ENCODE measurements around the gene AP1M1.

The AP1M1 gene

DNA sequence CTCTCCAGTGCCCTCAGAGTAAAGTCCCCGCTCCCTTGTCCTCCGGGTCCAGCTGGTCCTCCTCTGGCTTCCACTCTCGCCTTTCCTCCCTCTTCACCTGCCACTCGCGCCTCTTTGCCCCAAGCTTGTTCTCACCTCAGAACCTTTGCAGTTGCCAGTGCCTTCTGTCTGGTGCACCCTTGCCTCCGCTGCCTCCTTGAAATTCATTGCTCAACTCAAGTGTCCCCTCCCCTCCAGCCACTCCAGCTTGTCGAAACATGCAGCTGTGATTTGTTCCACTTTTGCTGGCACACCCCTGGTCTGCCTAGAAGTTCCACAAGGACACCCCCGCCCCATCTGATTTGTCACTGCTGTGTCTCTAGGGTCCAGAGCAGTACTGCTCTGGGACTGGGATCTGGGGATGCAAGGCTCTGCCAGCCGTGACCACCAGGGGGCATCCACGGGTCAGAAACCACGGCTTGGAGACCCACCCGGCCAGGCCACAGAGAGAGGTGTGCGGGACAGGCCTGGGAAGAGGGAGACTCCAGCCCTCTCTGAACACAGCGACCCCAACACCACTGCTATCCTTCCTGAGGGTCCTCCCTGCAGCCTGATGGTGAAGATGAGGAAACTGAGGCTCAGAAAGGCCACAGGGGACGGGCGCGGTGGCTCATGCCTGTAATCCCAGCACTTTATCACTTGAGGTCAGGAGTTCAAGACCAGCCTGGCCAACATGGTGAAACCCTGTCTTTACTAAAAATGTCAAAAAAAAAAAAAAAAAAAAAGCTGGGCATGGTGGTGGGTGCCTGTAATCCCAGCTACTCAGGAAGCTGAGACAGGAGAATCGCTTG is 49.9 kb downstream of the AP1M1 start:
- H3K4me3 ChIP-seq (ENCODE audit: low read depth, low read length) = no peak overlapping the region
- TF ChIP-seq, protein P1, sequence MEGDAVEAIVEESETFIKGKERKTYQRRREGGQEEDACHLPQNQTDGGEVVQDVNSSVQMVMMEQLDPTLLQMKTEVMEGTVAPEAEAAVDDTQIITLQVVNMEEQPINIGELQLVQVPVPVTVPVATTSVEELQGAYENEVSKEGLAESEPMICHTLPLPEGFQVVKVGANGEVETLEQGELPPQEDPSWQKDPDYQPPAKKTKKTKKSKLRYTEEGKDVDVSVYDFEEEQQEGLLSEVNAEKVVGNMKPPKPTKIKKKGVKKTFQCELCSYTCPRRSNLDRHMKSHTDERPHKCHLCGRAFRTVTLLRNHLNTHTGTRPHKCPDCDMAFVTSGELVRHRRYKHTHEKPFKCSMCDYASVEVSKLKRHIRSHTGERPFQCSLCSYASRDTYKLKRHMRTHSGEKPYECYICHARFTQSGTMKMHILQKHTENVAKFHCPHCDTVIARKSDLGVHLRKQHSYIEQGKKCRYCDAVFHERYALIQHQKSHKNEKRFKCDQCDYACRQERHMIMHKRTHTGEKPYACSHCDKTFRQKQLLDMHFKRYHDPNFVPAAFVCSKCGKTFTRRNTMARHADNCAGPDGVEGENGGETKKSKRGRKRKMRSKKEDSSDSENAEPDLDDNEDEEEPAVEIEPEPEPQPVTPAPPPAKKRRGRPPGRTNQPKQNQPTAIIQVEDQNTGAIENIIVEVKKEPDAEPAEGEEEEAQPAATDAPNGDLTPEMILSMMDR (IDR thresholded peaks at IDR 0.05; ENCODE audit: borderline replicate concordance, insufficient read depth, low read depth, low read length) = peak; percentile 96

DNA sequence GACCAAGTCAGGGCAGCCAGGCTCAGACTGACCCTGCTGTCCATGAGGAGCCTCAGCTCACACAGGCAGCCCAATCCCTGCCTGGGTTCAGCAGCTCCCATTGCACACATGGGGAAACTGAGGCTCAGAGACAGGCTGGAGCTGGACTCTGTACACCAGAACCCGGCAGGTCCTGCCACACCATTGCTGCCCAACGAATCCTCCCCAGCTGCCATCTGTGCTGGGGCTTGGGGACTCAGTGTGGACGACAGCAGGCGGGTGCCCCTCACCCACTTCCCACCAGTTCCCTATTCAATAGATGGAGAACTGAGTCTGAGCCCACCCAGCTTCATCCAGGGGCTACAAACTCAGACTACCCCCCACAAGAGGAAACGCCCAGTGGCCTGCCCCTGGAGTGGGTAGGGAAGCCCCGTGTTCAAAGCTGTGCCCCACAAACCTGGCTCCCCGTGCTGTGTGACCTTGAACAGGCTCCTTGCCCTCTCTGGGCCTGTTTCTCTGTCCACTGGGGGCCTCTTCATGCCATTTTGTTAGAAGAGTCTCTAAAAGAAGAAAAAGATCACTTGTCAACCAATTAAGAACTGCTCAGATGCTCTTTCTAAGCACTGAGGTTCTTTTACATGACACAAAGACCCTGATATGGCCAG is 50.8 kb downstream of the AP1M1 start:
- TF ChIP-seq, protein P1 (IDR thresholded peaks at IDR 0.05; ENCODE audit: borderline replicate concordance, insufficient read depth, low read depth, low read length) = no peak
- H3K4me3 ChIP-seq (ENCODE audit: low read depth, low read length) = no peak overlapping the region

DNA sequence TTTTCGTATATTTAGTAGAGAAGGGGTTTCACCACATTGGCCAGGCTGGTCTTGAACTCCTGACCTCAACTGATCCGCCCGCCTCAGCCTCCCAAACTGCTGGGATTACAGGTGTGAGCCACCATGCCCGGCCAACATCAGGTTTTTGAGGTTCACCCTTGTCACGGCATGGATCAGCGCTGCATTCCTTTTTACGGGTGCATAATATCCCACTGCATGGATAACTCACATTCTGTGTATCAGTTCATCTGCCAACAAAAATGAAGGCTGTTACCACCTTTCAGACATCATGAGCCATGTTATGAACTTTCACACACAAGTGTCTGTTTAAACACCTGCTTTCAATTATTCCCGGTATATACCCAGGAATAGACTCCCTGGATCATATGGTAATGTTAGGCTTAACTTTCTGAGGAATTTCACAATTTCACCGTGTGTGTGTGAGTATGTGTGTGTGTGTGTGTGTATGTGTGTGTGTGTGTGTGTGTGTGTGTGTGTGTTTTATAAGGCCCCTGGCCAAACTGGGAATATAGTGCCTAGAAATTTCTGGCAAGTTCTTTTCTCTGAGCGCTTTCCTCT is 52.2 kb downstream of the AP1M1 start:
- H3K4me3 ChIP-seq (ENCODE audit: low read depth, low read length) = no peak overlapping the region
- TF ChIP-seq, protein P1 (IDR thresholded peaks at IDR 0.05; ENCODE audit: borderline replicate concordance, insufficient read depth, low read depth, low read length) = no peak

DNA sequence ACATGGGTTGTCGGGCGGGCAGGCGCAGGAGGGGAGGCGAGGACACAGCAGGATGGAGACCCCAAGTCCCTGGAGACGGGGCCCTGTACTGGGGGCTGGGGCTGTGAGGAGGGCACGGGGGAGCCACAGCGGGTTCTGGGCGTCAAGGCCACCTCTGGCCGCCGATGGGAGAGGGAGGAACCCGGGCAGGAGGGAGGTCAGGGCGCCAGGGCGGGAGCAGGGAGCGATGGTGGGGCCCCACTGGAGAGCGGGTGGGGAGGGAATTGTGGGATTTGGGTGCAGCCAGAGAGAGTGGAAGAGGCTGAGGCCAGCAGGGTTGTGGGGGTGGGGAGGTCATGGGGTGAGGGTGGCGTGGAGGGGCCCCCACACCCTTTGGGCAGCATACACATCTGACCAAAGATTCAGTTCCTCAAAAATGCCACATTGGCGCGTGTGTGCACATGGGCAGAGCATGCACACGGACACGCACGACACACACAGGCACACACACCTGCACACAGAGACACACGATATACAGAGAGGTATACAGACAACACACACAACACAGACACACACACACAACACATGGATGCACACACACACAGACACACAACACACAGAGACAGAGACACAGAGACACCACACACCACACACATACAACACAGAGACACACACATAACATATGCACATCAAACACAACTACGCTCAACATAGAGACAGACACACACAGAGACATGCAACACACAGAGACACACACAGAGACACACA is 54.9 kb downstream of the AP1M1 start:
- H3K4me3 ChIP-seq (ENCODE audit: low read depth, low read length) = no peak overlapping the region

DNA sequence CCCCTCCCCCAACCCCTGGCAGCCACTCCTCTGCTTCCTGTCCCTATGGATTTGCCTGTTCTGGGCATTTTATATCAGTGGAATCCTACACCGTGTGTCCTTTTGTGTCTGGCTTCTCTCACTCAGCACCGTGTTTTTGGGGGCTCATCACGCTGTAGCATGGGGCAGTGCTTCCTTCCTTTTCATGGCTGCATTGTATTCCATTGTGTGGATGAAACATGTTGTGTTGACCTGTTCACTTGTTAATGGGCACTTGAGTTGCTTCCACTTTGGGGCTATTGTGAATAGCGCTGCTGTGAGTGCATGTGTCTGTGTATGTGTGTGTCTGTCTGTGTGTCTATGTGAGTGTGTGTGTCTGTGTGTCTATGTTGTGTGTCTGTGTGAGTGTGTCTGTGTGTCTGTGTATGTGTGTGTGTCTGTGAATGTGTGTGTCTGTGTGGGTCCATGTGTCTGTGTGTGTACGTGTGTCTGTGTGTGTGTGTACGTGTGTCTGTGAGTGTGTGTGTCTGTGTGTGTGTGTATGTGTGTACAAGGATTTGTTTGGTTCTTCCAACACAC is 57.2 kb downstream of the AP1M1 start:
- TF ChIP-seq, protein P1 (IDR thresholded peaks at IDR 0.05; ENCODE audit: borderline replicate concordance, insufficient read depth, low read depth, low read length) = no peak
- no peak overlapping the region for H3K4me3 ChIP-seq (ENCODE audit: low read depth, low read length)

More for the DNA sequence above, 54.9 kb downstream of the AP1M1 start:
- TF ChIP-seq, protein P1 (IDR thresholded peaks at IDR 0.05; ENCODE audit: borderline replicate concordance, insufficient read depth, low read depth, low read length) = no peak

DNA sequence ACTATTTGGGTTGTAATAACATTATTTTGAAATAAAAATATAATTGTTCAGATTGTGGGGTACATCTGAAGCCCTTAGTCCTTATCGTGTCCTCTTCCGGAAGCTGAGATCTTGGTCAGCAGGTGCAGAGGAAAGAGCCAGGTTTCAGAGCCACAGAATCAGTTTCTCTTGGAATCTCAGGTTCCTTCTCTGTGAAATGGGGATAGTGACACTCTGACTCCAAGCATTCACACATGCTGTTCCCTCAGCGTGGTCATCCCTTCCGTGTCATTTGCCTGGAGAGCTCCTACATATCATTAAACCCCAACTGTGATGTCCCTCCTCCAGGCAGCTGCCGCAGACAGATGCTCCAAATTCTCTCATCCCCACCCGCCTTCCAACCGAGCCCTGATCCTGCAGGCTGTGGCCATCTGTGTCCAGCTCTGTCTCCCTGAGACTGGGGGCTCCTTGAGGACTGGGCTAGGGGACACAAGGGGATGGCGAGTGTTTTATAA is 59.8 kb downstream of the AP1M1 start:
- H3K4me3 ChIP-seq (ENCODE audit: low read depth, low read length) = no peak overlapping the region
- TF ChIP-seq, protein P1 (IDR thresholded peaks at IDR 0.05; ENCODE audit: borderline replicate concordance, insufficient read depth, low read depth, low read length) = no peak

All from GM12875 (cell line).